Spleen (tissue), 7 donors: Measurements from ENCODE around the gene TECTB.

ENCODE experiments used
- POLR2A ChIP-seq, 3 donors: fragments of 450-650 bp; IDR thresholded peaks; one replicate each; pipeline ENCODE4 v1.5.1; 2017; ENCODE audit warnings: antibody characterized with exemption in 3 of 3, mild to moderate bottlenecking in 1 of 3
- POLR2AphosphoS5 ChIP-seq, 3 donors: sonication (generic); formaldehyde crosslinking; IDR thresholded peaks; one replicate each; pipeline ENCODE4 v1.5.1; 2017; ENCODE audit warnings: antibody characterized with exemption in 3 of 3
- TF ChIP-seq, protein P1 (sequence below), 11 experiments: fragments of 200-600 bp in 7 of 11; fragments of 450-650 bp in 4 of 11; sonication (generic) in 4 of 11; IDR thresholded peaks in 8 of 11; conservative IDR thresholded peaks in 3 of 11; 1 replicate in 7 of 11; 2 replicates in 4 of 11; pipeline versions ENCODE4 v1.4.0 to v1.8.0; 2016 to 2021; ENCODE audit warnings: antibody characterized with exemption in 11 of 11, inconsistent platforms in 4 of 11, mild to moderate bottlenecking in 1 of 11
- donor health status: DM: no; HTN: no; CAD: no; lungs with moderate emphysema.
- donor health status: DM: no; HTN: no; CAD: no.
- donor health status: DM: no; HTN: no; CAD: no.

DNA sequence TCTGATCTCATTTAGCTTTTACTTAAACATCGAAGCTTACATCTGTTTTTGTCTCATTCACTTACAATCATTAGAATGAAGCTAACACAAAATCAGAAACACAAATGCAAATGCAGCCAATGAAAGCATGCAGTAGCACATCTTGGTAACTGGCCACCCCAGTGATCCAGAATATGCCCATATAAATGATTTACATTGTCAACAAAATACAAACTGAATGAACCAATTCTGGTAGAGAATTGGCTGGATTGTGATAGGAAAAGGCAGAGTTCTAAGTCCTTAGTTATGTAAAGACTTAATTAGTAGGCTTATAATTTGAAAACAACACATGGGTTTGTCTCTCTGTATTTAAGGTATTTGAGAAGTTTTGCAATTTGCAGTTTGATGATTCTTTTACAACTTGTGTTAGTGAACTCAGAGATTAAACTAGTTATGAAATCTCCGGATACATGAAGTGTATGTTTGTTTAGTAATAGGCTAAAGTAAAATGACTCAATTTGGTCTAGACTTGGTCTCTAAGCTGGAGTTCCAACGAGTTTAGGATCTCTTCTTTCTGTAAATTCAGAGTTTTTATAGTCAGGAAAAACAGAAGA, 21.2 kb downstream of the TECTB start:
- TF ChIP-seq, protein P1, sequence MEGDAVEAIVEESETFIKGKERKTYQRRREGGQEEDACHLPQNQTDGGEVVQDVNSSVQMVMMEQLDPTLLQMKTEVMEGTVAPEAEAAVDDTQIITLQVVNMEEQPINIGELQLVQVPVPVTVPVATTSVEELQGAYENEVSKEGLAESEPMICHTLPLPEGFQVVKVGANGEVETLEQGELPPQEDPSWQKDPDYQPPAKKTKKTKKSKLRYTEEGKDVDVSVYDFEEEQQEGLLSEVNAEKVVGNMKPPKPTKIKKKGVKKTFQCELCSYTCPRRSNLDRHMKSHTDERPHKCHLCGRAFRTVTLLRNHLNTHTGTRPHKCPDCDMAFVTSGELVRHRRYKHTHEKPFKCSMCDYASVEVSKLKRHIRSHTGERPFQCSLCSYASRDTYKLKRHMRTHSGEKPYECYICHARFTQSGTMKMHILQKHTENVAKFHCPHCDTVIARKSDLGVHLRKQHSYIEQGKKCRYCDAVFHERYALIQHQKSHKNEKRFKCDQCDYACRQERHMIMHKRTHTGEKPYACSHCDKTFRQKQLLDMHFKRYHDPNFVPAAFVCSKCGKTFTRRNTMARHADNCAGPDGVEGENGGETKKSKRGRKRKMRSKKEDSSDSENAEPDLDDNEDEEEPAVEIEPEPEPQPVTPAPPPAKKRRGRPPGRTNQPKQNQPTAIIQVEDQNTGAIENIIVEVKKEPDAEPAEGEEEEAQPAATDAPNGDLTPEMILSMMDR (IDR thresholded peaks at IDR 0.05 in 8 of 11, conservative IDR thresholded peaks at IDR 0.05 in 3 of 11): no peak
- no peak for TF ChIP-seq POLR2AphosphoS5 (IDR thresholded peaks at IDR 0.05)
- TF ChIP-seq POLR2A (IDR thresholded peaks at IDR 0.05): no peak
